Neural cell (in vitro differentiated cells): ENCODE data around the gene CDKAL1. TPM values are rescaled to one million over a fixed set of nuclear protein-coding genes. Genes with fewer than 3 reads are reported as not detected.

Source experiments
- H2AFZ ChIP-seq: fragments of 200-600, 300-800 bp; sonication (generic), shearing (Covaris generic); 2 replicates; pipeline ENCODE4 v1.6.0; 2014; ENCODE audit warnings: low read depth, mild to moderate bottlenecking, antibody characterized with exemption, low read length, moderate library complexity
- H3F3A ChIP-seq: fragments of 200-600 bp; shearing (Covaris generic); 2 replicates; pipeline ENCODE4 v1.6.1; 2016; ENCODE audit warnings: mild to moderate bottlenecking, moderate library complexity, mixed read lengths, antibody characterized with exemption, low read length; ENCODE audit not compliant: insufficient read depth, poor library complexity, severe bottlenecking
- H3K27ac ChIP-seq: fragments of 200-600, 300-800 bp; sonication (generic), shearing (Covaris generic); 2 replicates; pipeline ENCODE4 v1.5.1; 2014; ENCODE audit warnings: mild to moderate bottlenecking, low read length, moderate library complexity
- H3K27me3 ChIP-seq: fragments of 300-800, 200-600 bp; sonication (generic), shearing (Covaris generic); 2 replicates; pipeline ENCODE4 v1.6.0; 2014; ENCODE audit warnings: mild to moderate bottlenecking, low read depth, low read length, moderate library complexity; ENCODE audit not compliant: insufficient read depth
- H3K36me3 ChIP-seq: fragments of 300-800, 200-600 bp; sonication (generic), shearing (Covaris generic); 2 replicates; pipeline ENCODE4 v1.5.1; 2014; ENCODE audit warnings: mild to moderate bottlenecking, antibody characterized with exemption, low read length, moderate library complexity; ENCODE audit not compliant: insufficient read depth
- H3K4me2 ChIP-seq: fragments of 300-800, 200-600 bp; sonication (generic), shearing (Covaris generic); 2 replicates; pipeline ENCODE4 v1.6.0; 2014; ENCODE audit warnings: mild to moderate bottlenecking, low read length
- H3K4me3 ChIP-seq: fragments of 300-800, 200-600 bp; sonication (generic), shearing (Covaris generic); 2 replicates; pipeline ENCODE4 v1.5.1; 2014; ENCODE audit warnings: mild to moderate bottlenecking, low read length, moderate library complexity
- H3K79me2 ChIP-seq: fragments of 200-600 bp; shearing (Covaris generic); replicated peaks from 2 replicates; pipeline ENCODE4 v1.6.0; 2014; ENCODE audit warnings: mild to moderate bottlenecking, low read length, moderate library complexity; ENCODE audit not compliant: insufficient read depth
- H3K9ac ChIP-seq: fragments of 300-800, 200-600 bp; sonication (generic), shearing (Covaris generic); 2 replicates; pipeline ENCODE4 v1.6.1; 2016; ENCODE audit warnings: mild to moderate bottlenecking, low read length, mixed read lengths
- H3K9me2 ChIP-seq: fragments of 200-600 bp; shearing (Covaris generic); 2 replicates; pipeline ENCODE4 v1.6.1; 2016; ENCODE audit warnings: mild to moderate bottlenecking, low read length, mixed read lengths; ENCODE audit not compliant: insufficient read depth
- H3K9me3 ChIP-seq: fragments of 200-600, 300-800 bp; sonication (generic), shearing (Covaris generic); 2 replicates; pipeline ENCODE4 v1.6.1; 2016; ENCODE audit warnings: mild to moderate bottlenecking, mixed run types, low read length, moderate library complexity, mixed read lengths
- H4K20me1 ChIP-seq: fragments of 200-600 bp; shearing (Covaris generic); 2 replicates; pipeline ENCODE4 v1.6.1; 2016; ENCODE audit warnings: mild to moderate bottlenecking, mixed run types; ENCODE audit not compliant: insufficient read depth
- EP300 ChIP-seq: fragments of 450-650 bp; conservative IDR thresholded peaks from 2 replicates; pipeline ENCODE4 v1.6.1; 2014; ENCODE audit warnings: antibody characterized with exemption, mild to moderate bottlenecking, moderate library complexity; ENCODE audit not compliant: poor library complexity, severe bottlenecking
- EZH2 ChIP-seq: fragments of 200-600, 300-800 bp; shearing (Covaris generic), sonication (generic); IDR thresholded peaks from 2 replicates; pipeline ENCODE4 v1.6.1; 2014; ENCODE audit warnings: antibody characterized with exemption, low read length, borderline replicate concordance, mild to moderate bottlenecking; ENCODE audit not compliant: insufficient read depth, poor library complexity, severe bottlenecking
- MXI1 ChIP-seq: fragments of 450-650 bp; conservative IDR thresholded peaks from 2 replicates; pipeline ENCODE4 v1.6.1; 2014; ENCODE audit warnings: antibody characterized with exemption, mild to moderate bottlenecking; ENCODE audit not compliant: poor library complexity, severe bottlenecking
- POLR2AphosphoS5 ChIP-seq: IDR thresholded peaks from 2 replicates; pipeline ENCODE4 v1.6.1; 2012
- RAD21 ChIP-seq: fragments of 450-650 bp; conservative IDR thresholded peaks from 2 replicates; pipeline ENCODE4 v1.6.1; 2014; ENCODE audit warnings: antibody characterized with exemption, mild to moderate bottlenecking, moderate library complexity
- REST ChIP-seq: IDR thresholded peaks from 2 replicates; pipeline ENCODE4 v1.6.1; 2012; ENCODE audit warnings: borderline replicate concordance
- SMC3 ChIP-seq: fragments of 450-650 bp; conservative IDR thresholded peaks from 2 replicates; pipeline ENCODE4 v1.6.1; 2014; ENCODE audit warnings: antibody characterized with exemption, mild to moderate bottlenecking, moderate library complexity; ENCODE audit not compliant: poor library complexity
- TAF1 ChIP-seq: IDR thresholded peaks from 2 replicates; pipeline ENCODE4 v1.6.1; 2012; ENCODE audit warnings: low read depth
- polyA plus RNA-seq: library from polyadenylated mRNA; depleted of rRNA; stranded (reverse); fragments of >200 nt; gene quantifications from 2 replicates; pipeline ENCODE4 v1.2.3, GENCODE V29; 2014
- TF ChIP-seq, protein P1 (sequence below): fragments of 450-650 bp; IDR thresholded peaks from 2 replicates; pipeline ENCODE4 v1.5.1; 2014; ENCODE audit warnings: antibody characterized with exemption, mild to moderate bottlenecking, moderate library complexity; ENCODE audit not compliant: poor library complexity, severe bottlenecking

Gene CDKAL1
- polyA plus RNA-seq, 1 donor from 2014 or later = 10.7 TPM

- Histone ChIP-seq H3K27ac (no peak overlapping the region), H3K9me2 (no peaks in the 10 kb centered on the region), H4K20me1 (no peaks in the 10 kb centered on the region), H2AFZ (no peak overlapping the region), H3K9me3 (no peaks in the 10 kb centered on the region), H3K9ac (no peak overlapping the region), H3K27me3 (no peaks in the 10 kb centered on the region), H3K36me3 (no peaks in the 10 kb centered on the region), H3K4me3 (no peak overlapping the region), H3F3A (no peaks in the 10 kb centered on the region), H3K4me2 (no peak overlapping the region), H3K79me2 (no peaks in the 10 kb centered on the region)
- TF ChIP-seq MXI1 (no peak), TAF1 (no peak), RAD21 (no peak), REST (no peak), EP300 (no peak)
- TF ChIP-seq, protein P1, sequence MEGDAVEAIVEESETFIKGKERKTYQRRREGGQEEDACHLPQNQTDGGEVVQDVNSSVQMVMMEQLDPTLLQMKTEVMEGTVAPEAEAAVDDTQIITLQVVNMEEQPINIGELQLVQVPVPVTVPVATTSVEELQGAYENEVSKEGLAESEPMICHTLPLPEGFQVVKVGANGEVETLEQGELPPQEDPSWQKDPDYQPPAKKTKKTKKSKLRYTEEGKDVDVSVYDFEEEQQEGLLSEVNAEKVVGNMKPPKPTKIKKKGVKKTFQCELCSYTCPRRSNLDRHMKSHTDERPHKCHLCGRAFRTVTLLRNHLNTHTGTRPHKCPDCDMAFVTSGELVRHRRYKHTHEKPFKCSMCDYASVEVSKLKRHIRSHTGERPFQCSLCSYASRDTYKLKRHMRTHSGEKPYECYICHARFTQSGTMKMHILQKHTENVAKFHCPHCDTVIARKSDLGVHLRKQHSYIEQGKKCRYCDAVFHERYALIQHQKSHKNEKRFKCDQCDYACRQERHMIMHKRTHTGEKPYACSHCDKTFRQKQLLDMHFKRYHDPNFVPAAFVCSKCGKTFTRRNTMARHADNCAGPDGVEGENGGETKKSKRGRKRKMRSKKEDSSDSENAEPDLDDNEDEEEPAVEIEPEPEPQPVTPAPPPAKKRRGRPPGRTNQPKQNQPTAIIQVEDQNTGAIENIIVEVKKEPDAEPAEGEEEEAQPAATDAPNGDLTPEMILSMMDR = no peak
Measured at GRCh38 chr6:21219856-21220255, 685.6 kb downstream of the CDKAL1 start.

DNA sequence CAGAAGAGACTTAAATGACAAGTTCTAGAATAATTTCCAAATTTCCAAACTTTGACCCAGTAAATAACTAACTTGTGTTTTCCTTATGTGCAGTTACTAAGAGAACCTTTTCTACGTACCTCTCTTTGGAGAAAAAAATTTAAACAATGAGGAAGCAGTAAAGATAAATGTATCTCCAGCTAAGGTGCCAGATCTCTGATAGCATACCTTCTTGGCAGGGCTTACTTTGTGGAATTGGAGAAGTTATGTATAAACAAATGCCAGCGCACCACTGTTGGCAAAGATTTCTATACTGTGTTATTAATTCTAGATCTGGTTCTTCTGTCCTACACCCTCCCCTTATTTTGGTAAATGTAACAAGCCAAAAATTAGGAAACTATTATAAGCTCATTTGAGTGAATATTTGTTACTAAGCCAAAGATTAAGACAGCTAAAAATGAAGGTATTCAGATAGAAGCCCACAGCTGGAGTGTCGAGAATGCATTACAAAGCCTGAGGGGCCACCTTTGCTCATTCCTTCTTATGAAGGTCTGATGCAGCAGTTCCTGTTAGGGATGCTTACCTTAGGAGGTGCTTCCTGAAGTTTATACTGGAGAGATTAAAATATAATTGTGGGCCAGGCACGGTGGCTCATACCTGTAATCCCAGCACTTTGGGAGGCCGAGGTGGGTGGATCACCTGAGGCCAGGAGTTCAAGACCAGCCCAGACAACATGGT, 686.2 kb downstream of the CDKAL1 start:
- H3K4me3 ChIP-seq = no peak overlapping the region
- H4K20me1 ChIP-seq = no peaks in the 10 kb centered on the region
- H3K27me3 ChIP-seq = no peaks in the 10 kb centered on the region
- TF ChIP-seq REST (no peak), RAD21 (no peak), MXI1 (no peak), EZH2 (no peak), POLR2AphosphoS5 (no peak), SMC3 (no peak), TAF1 (no peak), EP300 (no peak)
- TF ChIP-seq, protein P1 = no peak
- H3K9me3 ChIP-seq = no peaks in the 10 kb centered on the region
- H2AFZ ChIP-seq = no peak overlapping the region
- no peak overlapping the region for H3K4me2 ChIP-seq
- H3K9ac ChIP-seq = no peak overlapping the region
- no peak overlapping the region for H3K27ac ChIP-seq
- H3K79me2 ChIP-seq = no peaks in the 10 kb centered on the region
- no peaks in the 10 kb centered on the region for H3F3A ChIP-seq
- no peaks in the 10 kb centered on the region for H3K9me2 ChIP-seq
- no peaks in the 10 kb centered on the region for H3K36me3 ChIP-seq
